Effector memory CD8-positive, alpha-beta T cell (primary cell): ENCODE data around the gene LRRC3.
"Not testable (repeated sequence)": the region's sequence is repeated elsewhere in the genome, so short reads cannot be mapped to it uniquely, and the experiment has no call there.

Experiments
- ATAC-seq: fragments of 150-1000 bp; cut with Tn5 transposase; replicated peaks from 2 replicates; pipeline ENCODE4 v1.10.0; 2021; ENCODE audit warnings: mild to moderate bottlenecking, moderate library complexity
- DNase-seq, 3 experiments: peaks; one replicate each; pipeline ENCODE4 v3.0.0; 2021
- H3K27ac Mint-ChIP-seq, 2 donors: one replicate each; pipeline ENCODE4 v1.8.0; 2022; ENCODE audit warnings: mild to moderate bottlenecking in 2 of 2, mixed read lengths in 2 of 2, moderate library complexity in 2 of 2
- H3K27me3 Mint-ChIP-seq, 2 donors: one replicate each; pipeline ENCODE4 v1.8.0; 2022; ENCODE audit warnings: mixed read lengths in 2 of 2
- H3K36me3 Mint-ChIP-seq: one replicate; pipeline ENCODE4 v1.8.0; 2022; ENCODE audit warnings: mild to moderate bottlenecking, moderate library complexity, mixed read lengths; ENCODE audit not compliant: insufficient read depth
- H3K4me1 Mint-ChIP-seq, 2 donors: one replicate each; pipeline ENCODE4 v1.8.0; 2022; ENCODE audit warnings: low read depth in 2 of 2, mixed read lengths in 2 of 2
- H3K4me3 Mint-ChIP-seq, 2 donors: one replicate each; pipeline ENCODE4 v1.8.0; 2022; ENCODE audit warnings: mild to moderate bottlenecking in 2 of 2, mixed read lengths in 2 of 2, moderate library complexity in 2 of 2
- H3K9me3 Mint-ChIP-seq, 2 donors: one replicate each; pipeline ENCODE4 v1.8.0; 2022; ENCODE audit warnings: mixed read lengths in 2 of 2

LRRC3 gene

DNA sequence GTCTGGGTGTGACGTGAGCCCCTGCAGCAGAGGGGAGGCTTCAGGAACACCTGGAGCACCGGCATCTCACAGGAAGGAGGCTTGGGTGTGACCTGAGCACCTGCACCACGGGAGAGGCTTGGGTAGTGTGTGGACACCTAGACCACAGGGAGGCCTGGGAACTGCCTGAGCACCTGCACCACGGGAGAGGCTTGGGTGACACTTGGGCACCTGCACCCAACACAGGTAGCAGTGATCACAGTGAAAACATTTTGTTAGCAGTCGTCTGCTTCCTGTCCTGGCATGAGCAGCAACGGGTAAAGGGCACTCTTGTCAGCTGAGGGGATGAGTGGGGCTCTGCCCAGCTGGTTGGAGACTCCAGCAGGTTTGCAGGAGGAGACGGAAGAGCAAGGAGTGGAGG is 22.4 kb downstream of the LRRC3 start:
- DNase-seq, result no peak
- H3K27me3 Mint-ChIP-seq, result peaks cover 5 to 18% of the 10 kb centered on the region in 2 donors
- no peak for ATAC-seq
- no peaks in the 10 kb centered on the region for H3K9me3 Mint-ChIP-seq
- no peaks in the 10 kb centered on the region for H3K36me3 Mint-ChIP-seq
- no peak overlapping the region for H3K4me3 Mint-ChIP-seq
- peaks cover 5 to 6% of the 10 kb centered on the region in 2 donors for H3K4me1 Mint-ChIP-seq
- H3K27ac Mint-ChIP-seq, result no peak overlapping the region

DNA sequence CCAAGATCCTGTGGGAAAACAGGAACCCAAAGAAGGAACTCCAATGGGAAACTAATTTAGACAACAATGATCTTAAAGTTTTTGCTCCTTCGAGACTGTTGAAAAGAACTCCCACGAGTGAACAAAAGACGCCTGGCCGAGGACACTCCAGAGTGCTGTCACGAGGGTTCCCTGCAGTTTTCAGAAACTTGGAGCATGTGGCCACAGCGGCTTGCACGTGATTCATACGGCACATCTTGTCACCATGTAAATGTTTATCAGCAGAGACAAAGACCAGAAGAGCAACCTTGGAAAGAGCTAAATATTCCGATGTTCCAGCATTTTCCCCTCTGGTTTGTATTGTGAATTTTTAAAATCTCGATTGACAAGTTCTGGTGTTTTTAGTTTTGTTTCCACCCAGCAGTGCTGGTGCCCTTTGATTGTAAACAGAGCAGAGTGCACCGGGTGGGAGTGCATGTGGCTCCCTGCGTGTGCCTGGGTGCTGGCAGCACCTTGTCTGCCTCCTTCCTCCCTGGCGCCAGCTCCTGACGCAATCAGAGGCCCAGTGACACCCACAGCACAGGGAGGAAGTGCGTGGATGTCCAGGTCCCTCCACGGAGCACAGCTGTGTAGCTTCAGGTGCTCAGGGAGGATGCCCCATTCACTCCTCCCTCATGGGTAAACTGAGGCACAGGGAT is 23.0 kb downstream of the LRRC3 start:
- no peak for ATAC-seq
- Mint-ChIP-seq H3K4me1 (peaks cover 5 to 6% of the 10 kb centered on the region in 2 donors), H3K27ac (no peak overlapping the region), H3K4me3 (no peak overlapping the region), H3K36me3 (no peaks in the 10 kb centered on the region), H3K27me3 (peaks cover 5 to 22% of the 10 kb centered on the region in 2 donors), H3K9me3 (no peaks in the 10 kb centered on the region)
- no peak for DNase-seq

DNA sequence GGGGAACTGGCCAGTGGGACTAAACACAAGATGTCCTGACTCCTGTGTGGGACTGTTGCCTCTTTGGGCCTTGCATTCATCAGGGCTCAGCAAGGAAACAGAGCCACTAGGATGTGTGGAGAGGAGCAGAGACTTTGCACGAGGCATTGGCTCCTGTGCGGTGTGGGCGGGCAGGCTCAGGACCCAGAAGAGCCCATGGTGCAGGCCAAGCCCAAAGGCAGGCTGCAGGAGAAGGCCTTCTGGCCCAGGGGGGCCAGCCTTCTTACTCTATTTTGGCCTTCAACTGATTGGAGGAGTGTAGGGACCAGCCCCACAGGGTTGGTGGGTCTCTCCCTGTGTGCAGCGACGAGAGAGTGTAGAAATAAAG is 23.5 kb downstream of the LRRC3 start:
- H3K27me3 Mint-ChIP-seq, result peaks cover 5 to 24% of the 10 kb centered on the region in 2 donors
- ATAC-seq (no peak), DNase-seq (no peak)
- H3K36me3 Mint-ChIP-seq, result no peaks in the 10 kb centered on the region
- H3K4me1 Mint-ChIP-seq, result peaks cover 5 to 6% of the 10 kb centered on the region in 2 donors
- no peak overlapping the region for H3K4me3 Mint-ChIP-seq
- H3K27ac Mint-ChIP-seq, result no peak overlapping the region
- no peaks in the 10 kb centered on the region for H3K9me3 Mint-ChIP-seq

DNA sequence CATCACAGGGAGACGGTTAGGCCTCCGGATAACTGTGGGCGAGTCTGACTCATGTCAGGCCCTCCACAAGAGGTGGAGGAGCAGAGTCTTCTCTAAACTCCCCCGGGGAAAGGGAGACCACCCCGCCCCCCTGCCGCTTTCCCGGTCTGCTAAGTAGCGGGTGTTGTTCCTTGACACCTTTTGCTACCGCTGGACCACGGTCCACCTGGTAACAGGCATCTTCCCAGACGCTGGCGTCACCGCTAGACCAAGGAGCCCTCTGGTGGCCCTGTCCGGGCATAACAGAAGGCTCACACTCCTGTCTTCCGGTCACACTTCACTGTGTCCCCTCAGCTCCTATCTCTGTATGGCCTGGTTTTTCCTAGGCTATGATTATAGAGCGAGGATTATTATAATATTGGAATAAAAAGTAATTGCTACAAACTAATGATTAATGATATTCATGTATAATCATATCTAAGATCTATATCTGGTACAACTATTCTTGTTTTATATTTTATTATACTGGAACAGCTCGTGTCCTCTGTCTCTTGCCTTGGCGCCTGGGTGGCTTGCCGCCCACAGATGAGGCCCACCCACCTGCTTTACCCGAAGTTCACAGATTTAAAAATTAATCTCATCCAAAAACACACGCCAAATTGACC is 24.4 kb downstream of the LRRC3 start:
- H3K4me3 Mint-ChIP-seq, ATAC-seq: not testable (repeated sequence)
- peak in 2 of 3 experiments; percentile 25 to 42 for DNase-seq

DNA sequence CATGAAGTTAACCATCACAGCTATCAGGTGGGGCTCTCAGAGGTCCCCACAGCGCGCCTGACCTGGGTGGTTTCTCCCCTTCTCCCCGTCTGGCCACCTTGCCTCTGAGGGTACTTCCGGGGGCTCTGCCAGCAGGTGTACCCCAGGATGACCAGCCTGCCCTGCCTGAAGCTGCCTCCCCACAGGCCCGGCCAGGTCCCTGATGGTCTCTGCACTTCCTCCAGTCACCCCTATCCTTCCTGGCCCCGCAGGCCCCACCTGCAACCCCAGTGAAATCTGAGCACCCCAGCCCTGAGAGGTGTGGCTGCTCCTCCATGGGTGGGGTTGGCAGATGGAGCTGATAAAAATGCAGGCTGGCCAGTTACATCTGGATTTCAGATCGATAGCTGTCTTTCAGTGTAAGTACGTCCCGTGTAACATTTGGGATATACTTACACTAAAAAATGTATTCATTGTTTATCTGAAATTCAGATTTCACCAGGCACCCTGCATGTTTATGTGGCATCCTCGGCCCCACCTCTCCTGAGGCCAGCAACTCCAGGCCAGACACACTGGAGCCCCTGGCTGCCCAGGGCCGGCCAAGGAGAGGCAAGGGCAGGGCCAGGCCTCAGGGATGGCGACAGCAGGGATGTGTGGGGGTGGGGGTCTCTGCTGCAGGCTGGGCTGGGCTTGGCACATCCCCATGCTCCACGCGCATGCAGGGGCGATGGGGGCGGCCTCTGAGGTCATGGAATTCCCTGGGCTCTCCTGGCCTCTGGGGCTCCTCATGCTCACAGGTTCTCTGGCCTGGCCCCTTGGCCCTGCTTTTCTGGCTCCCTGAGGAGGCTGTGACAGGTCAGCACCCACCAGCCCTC is 25.1 kb downstream of the LRRC3 start:
- Mint-ChIP-seq H3K4me3 (no peak overlapping the region), H3K4me1 (peaks cover 5 to 6% of the 10 kb centered on the region in 2 donors), H3K27ac (no peak overlapping the region), H3K36me3 (peaks cover 3% of the 10 kb centered on the region), H3K27me3 (peaks cover 16 to 40% of the 10 kb centered on the region in 2 donors), H3K9me3 (no peaks in the 10 kb centered on the region)
- no peak for DNase-seq
- no peak for ATAC-seq

More for the DNA sequence above, 24.4 kb downstream of the LRRC3 start:
- H3K4me1 Mint-ChIP-seq, H3K27ac Mint-ChIP-seq, H3K36me3 Mint-ChIP-seq, H3K9me3 Mint-ChIP-seq: not testable (repeated sequence)
- peaks cover 11 to 33% of the 10 kb centered on the region in 2 donors for H3K27me3 Mint-ChIP-seq

DNA sequence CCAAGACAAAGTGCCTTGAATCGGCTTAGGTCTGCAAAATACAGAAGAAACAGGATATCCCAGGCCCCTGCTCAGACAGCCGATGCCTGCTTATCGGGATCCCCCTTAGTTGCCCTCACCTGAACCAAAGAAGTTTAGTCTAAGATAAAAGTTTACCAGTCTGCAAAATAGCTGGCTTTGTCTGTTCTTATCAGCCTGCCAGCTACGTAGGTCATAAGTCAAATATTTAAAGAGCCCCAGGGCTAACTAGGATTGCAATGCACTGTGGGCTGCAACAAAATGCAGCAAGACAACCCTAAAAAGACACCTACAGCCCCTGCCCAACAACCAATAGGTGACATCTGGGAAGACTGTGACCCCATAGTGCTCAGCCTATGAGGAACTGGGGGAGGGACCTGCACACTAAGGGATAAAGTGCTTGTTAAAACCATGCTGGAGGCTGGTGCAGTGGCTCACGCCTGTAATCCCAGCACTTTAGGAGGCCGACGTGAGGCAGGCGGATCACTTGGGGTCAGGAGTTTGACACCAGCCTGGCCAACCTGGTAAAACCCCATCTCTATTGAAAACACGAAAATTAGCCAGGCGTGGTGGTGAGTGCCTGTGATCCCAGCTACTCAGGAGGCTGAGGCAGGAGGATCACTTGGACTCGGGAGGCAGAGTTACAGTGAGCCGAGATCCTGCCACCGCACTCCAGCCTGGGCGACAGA is 27.4 kb downstream of the LRRC3 start:
- Mint-ChIP-seq H3K9me3 (no peaks in the 10 kb centered on the region), H3K27ac (no peak overlapping the region), H3K4me3 (no peak overlapping the region), H3K4me1 (peaks cover 5 to 6% of the 10 kb centered on the region in 2 donors), H3K36me3 (peaks cover 3% of the 10 kb centered on the region), H3K27me3 (peaks cover 20 to 49% of the 10 kb centered on the region in 2 donors)
- ATAC-seq (no peak), DNase-seq (no peak)

DNA sequence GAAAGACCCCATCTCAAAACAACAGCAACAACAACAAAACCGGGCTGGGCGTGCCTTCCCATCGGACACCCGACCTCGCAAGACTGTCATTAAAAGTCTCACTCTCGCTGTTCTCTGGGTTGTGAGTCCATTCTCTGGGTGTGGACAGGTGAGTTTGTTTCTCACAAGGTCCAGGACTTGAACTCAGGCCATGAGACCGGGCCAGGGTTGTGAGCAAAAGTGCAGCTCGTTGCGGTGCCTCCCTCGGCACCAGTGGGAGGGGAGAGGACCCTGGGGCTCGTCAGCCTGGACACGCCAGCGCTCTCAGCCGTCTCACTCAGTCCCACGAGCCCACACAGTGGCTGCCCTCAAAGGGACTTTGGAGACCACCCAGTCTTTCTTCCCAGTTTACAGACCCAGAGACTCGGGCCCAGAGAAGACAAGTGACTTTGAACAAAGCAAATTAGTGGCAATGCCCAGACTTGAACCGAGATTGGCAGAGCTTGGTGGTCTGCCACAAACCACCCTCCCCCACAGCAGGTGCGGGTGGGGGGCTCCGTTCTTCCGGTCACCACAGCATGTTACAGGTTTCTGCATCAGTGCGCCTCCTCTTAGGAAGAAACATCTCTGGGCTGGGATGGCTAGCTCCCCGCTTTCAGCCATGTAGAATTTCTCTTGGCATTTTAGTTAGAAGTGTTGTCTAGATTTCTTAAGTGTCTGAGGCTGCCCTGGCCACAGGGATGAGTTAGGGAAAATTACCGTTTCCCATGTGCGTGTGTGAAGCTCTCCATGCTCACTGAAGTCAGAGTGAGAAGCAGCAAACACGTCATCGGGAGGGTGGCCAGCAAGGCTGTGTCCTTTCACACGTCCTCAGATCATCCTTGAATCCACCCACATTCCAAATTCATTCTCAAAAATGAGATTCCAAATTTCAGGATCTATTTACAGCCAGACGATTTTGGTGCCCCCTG is 28.3 kb downstream of the LRRC3 start:
- Mint-ChIP-seq H3K4me3 (no peak overlapping the region), H3K9me3 (no peaks in the 10 kb centered on the region), H3K27ac (no peak overlapping the region), H3K4me1 (peaks cover 5 to 6% of the 10 kb centered on the region in 2 donors), H3K36me3 (peaks cover 3% of the 10 kb centered on the region), H3K27me3 (peaks cover 24 to 51% of the 10 kb centered on the region in 2 donors)
- DNase-seq (no peak), ATAC-seq (no peak)

DNA sequence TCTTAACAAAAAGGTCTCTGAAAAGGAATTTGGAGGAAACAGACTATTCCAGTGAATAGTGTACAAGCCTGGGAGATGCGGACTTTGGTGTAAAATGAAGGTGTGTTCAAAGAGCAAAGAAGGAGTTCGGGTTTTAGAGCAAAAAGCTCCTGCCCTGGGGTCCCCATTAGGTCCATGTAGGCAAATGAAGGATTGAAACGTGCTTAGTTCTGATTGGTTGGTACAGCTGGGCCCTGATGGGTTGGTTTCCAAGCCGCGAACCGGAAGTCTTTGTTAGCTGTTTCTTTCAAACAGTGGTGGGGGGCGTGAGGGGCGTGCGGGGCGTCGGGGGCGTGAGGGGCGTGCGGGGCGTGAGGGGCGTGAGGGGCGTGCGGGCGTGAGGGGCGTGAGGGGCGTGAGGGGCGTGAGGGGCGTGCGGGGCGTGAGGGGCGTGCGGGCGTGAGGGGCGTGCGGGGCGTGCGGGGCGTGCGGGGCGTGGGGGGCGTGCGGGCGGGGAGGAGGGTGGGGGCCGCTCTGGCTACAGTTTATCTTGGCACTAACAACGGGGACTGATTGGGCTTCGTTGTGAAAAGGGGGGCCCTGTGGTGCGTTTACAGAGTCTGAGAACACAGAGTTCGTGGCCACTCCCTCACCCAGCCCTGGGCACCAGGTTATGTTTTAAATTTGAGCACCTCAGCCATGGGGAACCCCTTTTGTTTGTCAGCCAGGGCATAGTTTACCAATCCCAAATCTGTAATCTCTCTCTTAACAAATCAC is 29.4 kb downstream of the LRRC3 start:
- H3K27ac Mint-ChIP-seq, result no peak overlapping the region

DNA sequence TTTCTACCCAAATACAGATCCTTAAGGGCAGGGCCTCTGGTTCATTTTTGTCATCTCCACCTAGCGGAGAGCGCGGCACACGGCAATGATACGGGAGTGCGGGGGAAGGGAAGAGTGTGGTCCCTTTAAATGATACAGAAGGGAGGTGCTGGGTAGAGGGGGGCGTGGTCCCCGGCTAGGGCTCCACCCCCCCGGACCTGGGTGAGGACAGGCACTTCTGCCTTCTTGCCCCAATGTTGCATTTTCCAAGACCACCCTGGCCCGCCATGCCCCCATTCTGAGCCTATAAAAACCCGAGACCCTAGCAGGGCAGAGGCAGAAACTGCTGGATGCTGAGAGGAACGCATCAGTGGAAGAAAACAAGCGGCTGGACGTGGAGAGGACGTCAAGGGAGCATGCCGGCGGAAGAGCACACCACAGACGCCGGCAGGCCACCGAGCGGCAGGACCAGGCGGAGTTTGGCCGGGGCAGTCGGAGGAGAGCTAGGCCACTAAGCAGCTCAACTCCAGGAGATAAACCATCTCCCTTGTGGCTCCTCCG is 30.0 kb downstream of the LRRC3 start:
- Mint-ChIP-seq H3K4me3 (peak overlapping the region in 1 of 2 donors; percentile 6), H3K4me1 (no peaks in the 10 kb centered on the region), H3K9me3 (no peaks in the 10 kb centered on the region), H3K27ac (no peak overlapping the region), H3K36me3 (peaks cover 3% of the 10 kb centered on the region), H3K27me3 (peaks cover 32 to 69% of the 10 kb centered on the region in 2 donors)
- ATAC-seq (peak; percentile 66), DNase-seq (peak in 1 of 3 experiments; percentile 8)

More for the DNA sequence above, 29.4 kb downstream of the LRRC3 start:
- ATAC-seq (no peak), DNase-seq (no peak)
- Mint-ChIP-seq H3K27me3 (peaks cover 32 to 62% of the 10 kb centered on the region in 2 donors), H3K36me3 (peaks cover 3% of the 10 kb centered on the region), H3K4me1 (no peaks in the 10 kb centered on the region), H3K4me3 (no peak overlapping the region), H3K9me3 (no peaks in the 10 kb centered on the region)

DNA sequence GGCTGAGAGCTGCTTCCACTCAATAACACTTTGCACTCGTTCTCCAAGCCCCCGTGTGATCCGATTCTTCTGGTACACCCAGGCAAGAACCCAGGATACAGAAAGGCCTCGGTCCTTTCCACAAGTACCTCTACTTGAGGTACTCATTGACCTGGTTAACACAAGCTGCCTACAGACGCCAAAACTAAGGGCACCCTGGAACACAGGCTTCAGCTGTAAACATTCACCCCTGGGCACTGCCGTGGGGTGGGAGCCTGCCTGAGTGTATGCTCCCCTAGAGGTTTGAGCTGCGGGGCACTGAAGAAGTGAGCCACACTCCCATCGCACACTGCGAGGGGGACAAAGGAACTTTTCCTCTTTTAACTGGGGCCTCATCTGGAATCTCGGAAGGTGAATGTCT is 30.5 kb downstream of the LRRC3 start:
- no peak overlapping the region for H3K4me3 Mint-ChIP-seq
- H3K27ac Mint-ChIP-seq, result no peak overlapping the region
- H3K9me3 Mint-ChIP-seq, result no peaks in the 10 kb centered on the region
- H3K36me3 Mint-ChIP-seq, result peaks cover 3% of the 10 kb centered on the region
- H3K27me3 Mint-ChIP-seq, result peaks cover 32 to 73% of the 10 kb centered on the region in 2 donors
- ATAC-seq (no peak), DNase-seq (no peak)
- H3K4me1 Mint-ChIP-seq, result no peaks in the 10 kb centered on the region

DNA sequence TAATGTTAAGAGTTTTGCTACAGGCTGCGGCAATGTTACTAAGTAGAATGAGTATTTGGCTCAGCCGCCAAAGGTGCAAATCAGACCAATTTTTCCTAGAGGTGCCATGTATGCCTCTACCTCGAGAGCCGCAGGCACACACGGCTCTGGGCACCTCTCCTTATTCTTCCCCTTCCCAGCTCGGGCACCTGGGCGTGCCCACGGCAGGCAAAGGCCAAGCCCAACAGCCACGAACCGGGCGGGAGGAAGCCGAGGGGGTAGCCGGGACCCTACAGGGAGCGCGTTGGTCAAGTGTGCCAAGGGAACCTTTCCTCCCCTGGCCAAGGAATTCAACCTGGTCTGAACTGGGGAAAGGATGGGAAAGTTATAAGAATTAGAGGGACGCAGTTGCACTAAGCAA is 31.0 kb downstream of the LRRC3 start:
- H3K27ac Mint-ChIP-seq, result no peak overlapping the region
- H3K27me3 Mint-ChIP-seq, result peaks cover 32 to 73% of the 10 kb centered on the region in 2 donors
- no peak for DNase-seq
- peaks cover 3% of the 10 kb centered on the region for H3K36me3 Mint-ChIP-seq
- H3K9me3 Mint-ChIP-seq, result no peaks in the 10 kb centered on the region
- H3K4me1 Mint-ChIP-seq, result no peaks in the 10 kb centered on the region
- H3K4me3 Mint-ChIP-seq, result no peak overlapping the region
- ATAC-seq, result no peak
